ENCODE measurements around the gene CUL1. TPM values are rescaled to one million over a fixed set of nuclear protein-coding genes. Genes with fewer than 3 reads are reported as not detected.

CUL1 gene
- total RNA-seq, 1 experiment from 2014 or later: 53.1 TPM

DNA sequence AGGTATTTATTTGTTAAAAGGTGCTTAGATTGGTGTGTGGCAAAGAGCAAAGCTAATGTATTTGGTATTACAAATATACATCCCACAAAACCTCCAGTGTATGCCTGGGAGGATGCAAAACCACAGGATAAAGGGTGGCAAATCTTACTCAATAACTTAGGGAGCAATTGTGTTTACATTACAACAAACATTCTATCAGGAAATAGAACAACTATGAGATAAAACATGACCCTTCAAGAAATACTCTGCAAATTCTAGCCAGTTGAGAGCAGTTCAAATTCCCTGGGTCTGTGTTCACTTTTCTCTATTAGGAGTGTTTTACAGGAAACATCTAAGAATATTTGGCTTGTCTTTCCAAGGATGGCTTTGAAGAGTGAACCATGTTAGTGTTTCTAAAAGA is 64.9 kb downstream of the CUL1 start:
- H3K9me2 ChIP-seq (ENCODE audit: insufficient read depth): no peaks in the 10 kb centered on the region
- BruUV-seq (replicated peaks): no TSS peak
- DNase-seq (ENCODE audit: low read depth, low spot score): no peak
- H3K9ac ChIP-seq (ENCODE audit: low read length): no peak overlapping the region
- H4K20me1 ChIP-seq (ENCODE audit: insufficient read depth): no peaks in the 10 kb centered on the region
- RAD21 ChIA-PET (ENCODE audit: low non-redundant PET in 1 of 2, low total read pairs in 2 of 2, uncharacterized antibody in 2 of 2, unreplicated experiment in 2 of 2): no interaction called here
- H3K4me1 ChIP-seq (ENCODE audit: control insufficient read depth in 1 of 2, insufficient read depth in 2 of 2, low read length in 2 of 2): no peaks in the 10 kb centered on the region
- peaks cover 3 to 5% of the 10 kb centered on the region in 2 experiments; a peak in 3 of 4 replicates for H3K36me3 ChIP-seq (ENCODE audit: control insufficient read depth in 1 of 2, insufficient read depth in 2 of 2, low read length in 2 of 2)
- intact Hi-C loops (cut with micrococcal nuclease): no loop called here
- CTCF ChIA-PET: no interaction called here
- no peak overlapping the region for H3K4me3 ChIP-seq (replicated peaks in 1 of 2; ENCODE audit: low read depth in 1 of 2, low read length in 2 of 2)
- no peaks in the 10 kb centered on the region for H3K9me3 ChIP-seq (ENCODE audit: control insufficient read depth in 1 of 2, insufficient read depth in 1 of 2, low read depth in 1 of 2, low read length in 2 of 2)
- POLR2A ChIA-PET: no interaction called here
- TF ChIP-seq, protein P1, sequence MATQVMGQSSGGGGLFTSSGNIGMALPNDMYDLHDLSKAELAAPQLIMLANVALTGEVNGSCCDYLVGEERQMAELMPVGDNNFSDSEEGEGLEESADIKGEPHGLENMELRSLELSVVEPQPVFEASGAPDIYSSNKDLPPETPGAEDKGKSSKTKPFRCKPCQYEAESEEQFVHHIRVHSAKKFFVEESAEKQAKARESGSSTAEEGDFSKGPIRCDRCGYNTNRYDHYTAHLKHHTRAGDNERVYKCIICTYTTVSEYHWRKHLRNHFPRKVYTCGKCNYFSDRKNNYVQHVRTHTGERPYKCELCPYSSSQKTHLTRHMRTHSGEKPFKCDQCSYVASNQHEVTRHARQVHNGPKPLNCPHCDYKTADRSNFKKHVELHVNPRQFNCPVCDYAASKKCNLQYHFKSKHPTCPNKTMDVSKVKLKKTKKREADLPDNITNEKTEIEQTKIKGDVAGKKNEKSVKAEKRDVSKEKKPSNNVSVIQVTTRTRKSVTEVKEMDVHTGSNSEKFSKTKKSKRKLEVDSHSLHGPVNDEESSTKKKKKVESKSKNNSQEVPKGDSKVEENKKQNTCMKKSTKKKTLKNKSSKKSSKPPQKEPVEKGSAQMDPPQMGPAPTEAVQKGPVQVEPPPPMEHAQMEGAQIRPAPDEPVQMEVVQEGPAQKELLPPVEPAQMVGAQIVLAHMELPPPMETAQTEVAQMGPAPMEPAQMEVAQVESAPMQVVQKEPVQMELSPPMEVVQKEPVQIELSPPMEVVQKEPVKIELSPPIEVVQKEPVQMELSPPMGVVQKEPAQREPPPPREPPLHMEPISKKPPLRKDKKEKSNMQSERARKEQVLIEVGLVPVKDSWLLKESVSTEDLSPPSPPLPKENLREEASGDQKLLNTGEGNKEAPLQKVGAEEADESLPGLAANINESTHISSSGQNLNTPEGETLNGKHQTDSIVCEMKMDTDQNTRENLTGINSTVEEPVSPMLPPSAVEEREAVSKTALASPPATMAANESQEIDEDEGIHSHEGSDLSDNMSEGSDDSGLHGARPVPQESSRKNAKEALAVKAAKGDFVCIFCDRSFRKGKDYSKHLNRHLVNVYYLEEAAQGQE (IDR thresholded peaks at IDR 0.05; ENCODE audit: low read depth): no peak
- TF ChIP-seq CBX3 (IDR thresholded peaks at IDR 0.05; ENCODE audit: low read depth) (no peak), CEBPB (IDR thresholded peaks at IDR 0.05; ENCODE audit: low read depth) (no peak), EGR1 (IDR thresholded peaks at IDR 0.05; ENCODE audit: low read depth) (no peak), ZNF274 (IDR thresholded peaks at IDR 0.05; ENCODE audit: low read depth, low read length) (no peak), EZH2 (IDR thresholded peaks at IDR 0.05) (no peak), ZFX (IDR thresholded peaks at IDR 0.05) (no peak), EZH2phosphoT487 (IDR thresholded peaks at IDR 0.05; ENCODE audit: borderline replicate concordance) (no peak), SP1 (IDR thresholded peaks at IDR 0.05; ENCODE audit: low read depth) (no peak), TCF7L2 (IDR thresholded peaks at IDR 0.05; ENCODE audit: borderline replicate concordance, extremely low read depth, insufficient read depth, insufficient read length) (no peak), POLR2A (IDR thresholded peaks at IDR 0.05; ENCODE audit: borderline replicate concordance, extremely low read depth, insufficient read depth, insufficient read length) (no peak)
- TF ChIP-seq, protein P2, sequence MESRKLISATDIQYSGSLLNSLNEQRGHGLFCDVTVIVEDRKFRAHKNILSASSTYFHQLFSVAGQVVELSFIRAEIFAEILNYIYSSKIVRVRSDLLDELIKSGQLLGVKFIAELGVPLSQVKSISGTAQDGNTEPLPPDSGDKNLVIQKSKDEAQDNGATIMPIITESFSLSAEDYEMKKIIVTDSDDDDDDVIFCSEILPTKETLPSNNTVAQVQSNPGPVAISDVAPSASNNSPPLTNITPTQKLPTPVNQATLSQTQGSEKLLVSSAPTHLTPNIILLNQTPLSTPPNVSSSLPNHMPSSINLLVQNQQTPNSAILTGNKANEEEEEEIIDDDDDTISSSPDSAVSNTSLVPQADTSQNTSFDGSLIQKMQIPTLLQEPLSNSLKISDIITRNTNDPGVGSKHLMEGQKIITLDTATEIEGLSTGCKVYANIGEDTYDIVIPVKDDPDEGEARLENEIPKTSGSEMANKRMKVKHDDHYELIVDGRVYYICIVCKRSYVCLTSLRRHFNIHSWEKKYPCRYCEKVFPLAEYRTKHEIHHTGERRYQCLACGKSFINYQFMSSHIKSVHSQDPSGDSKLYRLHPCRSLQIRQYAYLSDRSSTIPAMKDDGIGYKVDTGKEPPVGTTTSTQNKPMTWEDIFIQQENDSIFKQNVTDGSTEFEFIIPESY (IDR thresholded peaks at IDR 0.05; ENCODE audit: extremely low read depth, insufficient replicate concordance, low read length): no peak
- TF ChIP-seq, protein P3, sequence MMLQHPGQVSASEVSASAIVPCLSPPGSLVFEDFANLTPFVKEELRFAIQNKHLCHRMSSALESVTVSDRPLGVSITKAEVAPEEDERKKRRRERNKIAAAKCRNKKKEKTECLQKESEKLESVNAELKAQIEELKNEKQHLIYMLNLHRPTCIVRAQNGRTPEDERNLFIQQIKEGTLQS (IDR thresholded peaks at IDR 0.05): no peak
- TF ChIP-seq, protein P4, sequence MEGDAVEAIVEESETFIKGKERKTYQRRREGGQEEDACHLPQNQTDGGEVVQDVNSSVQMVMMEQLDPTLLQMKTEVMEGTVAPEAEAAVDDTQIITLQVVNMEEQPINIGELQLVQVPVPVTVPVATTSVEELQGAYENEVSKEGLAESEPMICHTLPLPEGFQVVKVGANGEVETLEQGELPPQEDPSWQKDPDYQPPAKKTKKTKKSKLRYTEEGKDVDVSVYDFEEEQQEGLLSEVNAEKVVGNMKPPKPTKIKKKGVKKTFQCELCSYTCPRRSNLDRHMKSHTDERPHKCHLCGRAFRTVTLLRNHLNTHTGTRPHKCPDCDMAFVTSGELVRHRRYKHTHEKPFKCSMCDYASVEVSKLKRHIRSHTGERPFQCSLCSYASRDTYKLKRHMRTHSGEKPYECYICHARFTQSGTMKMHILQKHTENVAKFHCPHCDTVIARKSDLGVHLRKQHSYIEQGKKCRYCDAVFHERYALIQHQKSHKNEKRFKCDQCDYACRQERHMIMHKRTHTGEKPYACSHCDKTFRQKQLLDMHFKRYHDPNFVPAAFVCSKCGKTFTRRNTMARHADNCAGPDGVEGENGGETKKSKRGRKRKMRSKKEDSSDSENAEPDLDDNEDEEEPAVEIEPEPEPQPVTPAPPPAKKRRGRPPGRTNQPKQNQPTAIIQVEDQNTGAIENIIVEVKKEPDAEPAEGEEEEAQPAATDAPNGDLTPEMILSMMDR (IDR thresholded peaks at IDR 0.05 in 2 of 3, conservative IDR thresholded peaks at IDR 0.05 in 1 of 3; ENCODE audit: borderline replicate concordance in 1 of 3, insufficient read depth in 1 of 3, low read depth in 2 of 3, low read length in 2 of 3): no peak
- H2AFZ ChIP-seq (ENCODE audit: low read depth, low read length, poor library complexity, severe bottlenecking): no peak overlapping the region
- H3K27me3 ChIP-seq (ENCODE audit: insufficient read depth, low read length): no peaks in the 10 kb centered on the region
- ATAC-seq: no peak
- H3K4me2 ChIP-seq (ENCODE audit: low read length): no peak overlapping the region
- H3K27ac ChIP-seq (ENCODE audit: low read depth, low read length): no peak overlapping the region
- 0 out of 2 replicates have a peak, but pooled peaks cover 5% of the 10 kb centered on the region for H3K79me2 ChIP-seq (ENCODE audit: insufficient read depth, low read length)

Data from HCT116 (cell line).